GM21723 (cell line): Measurements from ENCODE around the gene CTDSP2.
"Not testable (repeated sequence)": the region's sequence is repeated elsewhere in the genome, so short reads cannot be mapped to it uniquely, and the experiment has no call there.

Experiments
- ATAC-seq: cut with Tn5 transposase; IDR thresholded peaks from one replicate; pipeline ENCODE4 v1.9.1; 2021; ENCODE audit warnings: mild to moderate bottlenecking, moderate library complexity; ENCODE audit not compliant: unreplicated experiment

Gene CTDSP2

GRCh38 chr12:57783861-57784260 lies 62.7 kb downstream of the CTDSP2 start:
- ATAC-seq, result no peak

GRCh38 chr12:57783466-57783801 lies 63.1 kb downstream of the CTDSP2 start:
- no peak for ATAC-seq

- ATAC-seq, result peak; percentile 90
Observed at GRCh38 chr12:57782608-57783465, 63.7 kb downstream of the CTDSP2 start, which contains the start of gene TSFM. TSFM (plus strand) TSS chr12:57782787; CDS start chr12:57782802, 15 bp downstream.

GRCh38 chr12:57782243-57782607 lies 64.3 kb downstream of the CTDSP2 start:
- ATAC-seq, result peak; percentile 2

- no peak for ATAC-seq
Observed at GRCh38 chr12:57781801-57782200, 64.7 kb downstream of the CTDSP2 start.

GRCh38 chr12:57781244-57781643 lies 65.3 kb downstream of the CTDSP2 start:
- no peak for ATAC-seq

GRCh38 chr12:57780284-57780897 lies 66.1 kb downstream of the CTDSP2 start:
- ATAC-seq, result no peak

GRCh38 chr12:57779736-57780135 lies 66.8 kb downstream of the CTDSP2 start:
- ATAC-seq, result no peak

GRCh38 chr12:57777911-57778310 lies 68.6 kb downstream of the CTDSP2 start:
- no peak for ATAC-seq

GRCh38 chr12:57777367-57777766 lies 69.2 kb downstream of the CTDSP2 start:
- no peak for ATAC-seq

GRCh38 chr12:57776247-57776587 lies 70.3 kb downstream of the CTDSP2 start:
- ATAC-seq, result no peak

- ATAC-seq, result no peak
Observed at GRCh38 chr12:57775563-57776246, 70.8 kb downstream of the CTDSP2 start.

- no peak for ATAC-seq
Observed at GRCh38 chr12:57775044-57775443, 71.5 kb downstream of the CTDSP2 start.

- ATAC-seq, result not testable (repeated sequence)
Observed at GRCh38 chr12:57774634-57775033, 71.9 kb downstream of the CTDSP2 start.

GRCh38 chr12:57772429-57773322 lies 73.9 kb downstream of the CTDSP2 start, which contains the start of gene EEF1AKMT3:
EEF1AKMT3 (plus strand) TSS chr12:57772614; CDS start chr12:57772725, 111 bp downstream.
- ATAC-seq, result peak; percentile 7

- ATAC-seq, result peak; percentile 82
Observed at GRCh38 chr12:57771873-57772428, 74.6 kb downstream of the CTDSP2 start, which contains the start of gene METTL1. METTL1 (minus strand) TSS chr12:57772105; CDS start chr12:57772083, 22 bp downstream.

GRCh38 chr12:57771236-57771872 lies 75.2 kb downstream of the CTDSP2 start:
- ATAC-seq, result peak; percentile 79

GRCh38 chr12:57770734-57771133 lies 75.8 kb downstream of the CTDSP2 start:
- ATAC-seq, result no peak
